Panc1 (cell line): ENCODE data around the gene BRAT1. TPM values are rescaled to one million over a fixed set of nuclear protein-coding genes. Genes with fewer than 3 reads are reported as not detected.
A peak's percentile ranks its signal among the peaks of the same experiment; 100 is the strongest.

Experiments used
- ATAC-seq: fragments of 200-7000 bp; cut with Tn5 transposase; 2 replicates; pipeline ENCODE4 v1.9.1; 2020; ENCODE audit warnings: mild to moderate bottlenecking, moderate library complexity
- BruUV-seq: library from RNA; stranded (reverse); fragments of 400-500 nt; replicated peaks from 2 replicates; lab custom pipeline; 2021; lab: Mats Ljungman, UMichigan
- CTCF ChIA-PET: fragments of 300-600 bp; sonication (Branson Sonifier 250); formaldehyde crosslinking; loops from one replicate; lab custom pipeline; 2022; ENCODE audit warnings: antibody characterized with exemption; lab: Charles Lee
- POLR2A ChIA-PET: fragments of 300-600 bp; sonication (Branson Sonifier 250); formaldehyde crosslinking; loops from one replicate; lab custom pipeline; 2022; ENCODE audit warnings: antibody characterized with exemption; lab: Charles Lee
- DNase-seq: peaks from one replicate; pipeline ENCODE4 v3.0.0-alpha.2; 2010; ENCODE audit warnings: low read depth, low spot score
- H3K27ac ChIP-seq: 2 replicates; pipeline ENCODE4 v1.5.1; 2011; ENCODE audit warnings: mild to moderate bottlenecking, low read length, inconsistent platforms
- H3K27me3 ChIP-seq: fragments of 200-500 bp; sonication (Bioruptor generic); 2 replicates; pipeline ENCODE4 v1.6.0; 2014; ENCODE audit warnings: low read length, inconsistent platforms; ENCODE audit not compliant: control insufficient read depth, insufficient read depth
- H3K36me3 ChIP-seq: fragments of 200-500 bp; sonication (Bioruptor generic); 2 replicates; pipeline ENCODE4 v1.5.1; 2014; ENCODE audit warnings: inconsistent platforms, mild to moderate bottlenecking, low read length, moderate library complexity; ENCODE audit not compliant: control insufficient read depth, insufficient read depth
- H3K4me1 ChIP-seq: 2 replicates; pipeline ENCODE4 v1.5.1; 2011; ENCODE audit warnings: inconsistent platforms, mild to moderate bottlenecking, low read length, moderate library complexity; ENCODE audit not compliant: control insufficient read depth, insufficient read depth
- H3K4me3 ChIP-seq, 2 experiments: 2 replicates each; pipeline ENCODE4 v1.5.1; 2011 to 2012; ENCODE audit warnings: low read depth in 2 of 2, low read length in 2 of 2, mild to moderate bottlenecking in 2 of 2, inconsistent platforms in 1 of 2, moderate library complexity in 1 of 2
- H3K9me3 ChIP-seq: fragments of 200-500 bp; sonication (Bioruptor generic); 2 replicates; pipeline ENCODE4 v1.5.1; 2014; ENCODE audit warnings: low read depth, mild to moderate bottlenecking, inconsistent platforms, low read length, moderate library complexity; ENCODE audit not compliant: control insufficient read depth, insufficient read depth
- CTCF ChIP-seq: fragments of 450-650 bp; IDR thresholded peaks from 2 replicates; pipeline ENCODE4 v1.5.1; 2017; ENCODE audit warnings: mild to moderate bottlenecking
- POLR2AphosphoS5 ChIP-seq: IDR thresholded peaks from 2 replicates; pipeline ENCODE4 v1.6.1; 2012; ENCODE audit warnings: mild to moderate bottlenecking, low read depth, low read length, moderate library complexity
- REST ChIP-seq, 2 experiments: IDR thresholded peaks; 2 replicates each; pipeline ENCODE4 v1.6.1; 2011 to 2012; ENCODE audit warnings: low read depth in 2 of 2, control low read depth in 1 of 2, low read length in 1 of 2, mild to moderate bottlenecking in 1 of 2, moderate library complexity in 1 of 2; ENCODE audit not compliant: insufficient read depth in 1 of 2
- SIN3A ChIP-seq: IDR thresholded peaks from 2 replicates; pipeline ENCODE4 v1.6.1; 2012; ENCODE audit warnings: low read depth, mild to moderate bottlenecking, low read length, moderate library complexity, borderline replicate concordance; ENCODE audit not compliant: insufficient read depth
- TCF7L2 ChIP-seq: IDR thresholded peaks from 2 replicates; pipeline ENCODE4 v1.6.1; 2011; ENCODE audit warnings: mild to moderate bottlenecking, low read depth, low read length, inconsistent platforms
- in situ Hi-C: cut with HindIII; loops from 2 replicates; pipeline ENCODE4 v1.10.0; 2016; ENCODE audit warnings: low sequenced_read_pairs, low pct_unique_long_range_greater_than_20kb
- intact Hi-C: fragments of 100-400 bp; cut with micrococcal nuclease; formaldehyde crosslinking; loops from one replicate; pipeline ENCODE4 v1.10.0; 2022; ENCODE audit not compliant: unreplicated experiment
- total RNA-seq: library from RNA; stranded (reverse); gene quantifications from one replicate; pipeline ENCODE4 v1.2.1, GENCODE V29; 2021; ENCODE audit not compliant: unreplicated experiment

Gene BRAT1
- total RNA-seq, 1 experiment from 2014 or later: 76.9 TPM

DNA sequence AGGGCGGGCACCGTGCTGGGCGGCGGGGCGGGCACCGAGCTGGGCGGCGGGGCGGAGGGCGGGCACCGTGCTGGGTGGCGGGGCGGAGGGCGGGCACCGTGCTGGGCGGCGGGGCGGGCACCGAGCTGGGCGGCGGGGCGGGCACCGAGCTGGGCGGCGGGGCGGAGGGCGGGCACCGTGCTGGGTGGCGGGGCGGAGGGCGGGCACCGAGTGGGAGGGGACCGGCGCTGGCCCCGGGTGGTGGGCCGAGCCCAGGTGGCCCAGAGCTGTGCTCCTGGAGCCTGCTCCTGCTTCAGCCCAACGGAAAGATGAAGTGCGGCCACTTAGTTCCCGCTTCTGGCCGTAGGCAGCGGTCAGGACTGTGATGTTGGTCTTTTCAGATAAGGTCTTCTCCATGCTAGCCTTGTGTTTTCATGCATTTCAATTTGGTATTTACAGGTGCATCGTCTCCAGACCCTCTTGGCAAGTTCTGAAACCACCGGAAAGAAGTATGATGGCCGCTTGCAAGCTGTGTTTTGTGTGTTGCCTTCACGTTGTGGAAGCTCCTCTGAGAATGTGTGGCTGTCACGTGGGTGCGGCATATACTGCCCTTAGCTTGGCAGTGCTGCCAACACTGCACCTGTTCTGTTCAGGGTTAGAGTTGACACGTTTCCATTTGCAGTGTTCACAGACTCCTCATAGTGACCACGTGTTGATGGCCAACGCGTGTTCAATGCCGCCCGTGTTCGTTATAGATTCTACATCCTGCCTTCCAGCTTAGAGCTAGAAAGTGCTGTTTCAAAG is 28.7 kb upstream of the BRAT1 start:
- no TSS peak for BruUV-seq
- Histone ChIP-seq H3K4me1 (no peaks in the 10 kb centered on the region), H3K9me3 (no peaks in the 10 kb centered on the region), H3K36me3 (no peaks in the 10 kb centered on the region; the same call in 1 of the 2 replicates), H3K4me3 (no peak overlapping the region), H3K27ac (no peak overlapping the region), H3K27me3 (no peaks in the 10 kb centered on the region)
- POLR2A ChIA-PET: no interaction called here
- in situ Hi-C loops: no loop called here
- intact Hi-C loops: no loop called here
- ATAC-seq (no peak), DNase-seq (no peak)
- CTCF ChIA-PET: no interaction called here
- TF ChIP-seq SIN3A: no peak
- no peak for TF ChIP-seq TCF7L2
- TF ChIP-seq POLR2AphosphoS5: no peak
- TF ChIP-seq CTCF: no peak
- TF ChIP-seq REST (IDR thresholded peaks at IDR 0.05; ENCODE audit: insufficient read depth in 1 of 2, low read depth in 2 of 2, low read length in 1 of 2): no peak

GRCh38 chr7:2582006-2582735 is 26.8 kb upstream of the BRAT1 start:
- ChIA-PET POLR2A (no interaction called here), CTCF (no interaction called here)
- no peak for TF ChIP-seq REST (IDR thresholded peaks at IDR 0.05; ENCODE audit: insufficient read depth in 1 of 2, low read depth in 2 of 2, low read length in 1 of 2)
- no peak for TF ChIP-seq TCF7L2
- no peak for TF ChIP-seq POLR2AphosphoS5
- no peak for TF ChIP-seq CTCF
- TF ChIP-seq SIN3A: no peak
- intact Hi-C loops (no loop called here), in situ Hi-C loops (no loop called here)
- Histone ChIP-seq H3K4me1 (no peaks in the 10 kb centered on the region), H3K27me3 (no peaks in the 10 kb centered on the region), H3K27ac (no peak overlapping the region), H3K4me3 (no peak overlapping the region), H3K36me3 (no peaks in the 10 kb centered on the region; the same call in 1 of the 2 replicates), H3K9me3 (no peaks in the 10 kb centered on the region)
- no peak for DNase-seq
- peak; percentile 37; the same call in 1 of the 2 replicates for ATAC-seq
- BruUV-seq: no TSS peak
